K562 (cell line): Measurements from ENCODE around the gene HOXA2. TPM values are rescaled to one million over a fixed set of nuclear protein-coding genes. Genes with fewer than 3 reads are reported as not detected.

Experiments used
- ARID1B ChIP-seq: fragments of 450-650 bp; IDR thresholded peaks from 2 replicates; pipeline ENCODE4 v1.6.1; 2016; ENCODE audit warnings: antibody characterized with exemption, mild to moderate bottlenecking, inconsistent platforms
- CREB5 ChIP-seq: fragments of 250-450 bp; sonication (Bioruptor Pico); IDR thresholded peaks from 2 replicates; pipeline ENCODE4 v1.5.0; 2020; ENCODE audit warnings: mild to moderate bottlenecking
- CUX1 ChIP-seq: fragments of 200-800 bp; sonication (Bioruptor generic); IDR thresholded peaks from 2 replicates; pipeline ENCODE4 v1.6.1; 2016; ENCODE audit warnings: missing genetic modification characterization, missing compliant biosample characterization
- CXXC5 ChIP-seq: fragments of 250-450 bp; sonication (Bioruptor Pico); IDR thresholded peaks from 2 replicates; pipeline ENCODE4 v1.8.0; 2022; ENCODE audit warnings: inconsistent platforms, mild to moderate bottlenecking, moderate library complexity
- ESRRA ChIP-seq: fragments of 450-650 bp; IDR thresholded peaks from 2 replicates; pipeline ENCODE4 v1.6.1; 2014; ENCODE audit warnings: low read depth, mild to moderate bottlenecking, moderate library complexity, borderline replicate concordance
- MTA3 ChIP-seq: fragments of 450-650 bp; formaldehyde crosslinking; IDR thresholded peaks from 2 replicates; pipeline ENCODE4 v1.6.1; 2017; ENCODE audit warnings: mild to moderate bottlenecking, borderline replicate concordance
- NCOR1 ChIP-seq: fragments of 450-650 bp; IDR thresholded peaks from 2 replicates; pipeline ENCODE4 v1.6.1; 2016; ENCODE audit warnings: mild to moderate bottlenecking, moderate library complexity
- PRMT5 ChIP-seq: sonication (generic); formaldehyde crosslinking; IDR thresholded peaks from 2 replicates; pipeline ENCODE4 v1.5.0; 2020; ENCODE audit warnings: missing genetic modification reagents
- PYGO2 ChIP-seq: fragments of 450-650 bp; IDR thresholded peaks from 2 replicates; pipeline ENCODE4 v1.6.1; 2016; ENCODE audit warnings: mild to moderate bottlenecking, missing genetic modification characterization, moderate library complexity, missing compliant biosample characterization
- SIN3A ChIP-seq, 2 experiments: fragments of 150-350 bp in 1 of 2; IDR thresholded peaks; 2 replicates each; pipeline ENCODE4 v1.6.1; 2011 to 2016; ENCODE audit warnings: borderline replicate concordance in 2 of 2, low read depth in 2 of 2, low read length in 2 of 2, mild to moderate bottlenecking in 2 of 2, moderate library complexity in 2 of 2; ENCODE audit not compliant: control insufficient read depth in 1 of 2
- STAT5A ChIP-seq: IDR thresholded peaks from 2 replicates; pipeline ENCODE4 v1.6.1; 2012; ENCODE audit warnings: low read length, inconsistent platforms, borderline replicate concordance
- TBL1XR1 ChIP-seq, 2 experiments: IDR thresholded peaks; 2 replicates each; pipeline ENCODE4 v1.6.1; 2012; ENCODE audit warnings: improper control_type of control experiment in 2 of 2, low read length in 2 of 2, mild to moderate bottlenecking in 1 of 2
- TCFL5 ChIP-seq: fragments of 250-450 bp; sonication (Bioruptor Pico); conservative IDR thresholded peaks from 2 replicates; pipeline ENCODE4 v1.6.1; 2021; ENCODE audit warnings: mild to moderate bottlenecking, moderate library complexity, matching md5 sums
- ZNF253 ChIP-seq: fragments of 250-450 bp; sonication (Bioruptor Pico); conservative IDR thresholded peaks from 2 replicates; pipeline ENCODE4 v1.6.1; 2021; ENCODE audit warnings: mild to moderate bottlenecking
- ZNF41 ChIP-seq: fragments of 250-450 bp; sonication (Bioruptor Pico); conservative IDR thresholded peaks from 2 replicates; pipeline ENCODE4 v1.4.0; 2020; ENCODE audit warnings: mild to moderate bottlenecking
- polyA plus RNA-seq, 8 experiments: library from polyadenylated mRNA; depleted of rRNA in 4 of 8; stranded (reverse) in 5 of 8; unstranded in 3 of 8; fragments of >200 nt; fragmentation: Nextera tagmentation in 2 of 8; fragmentation: Illumina TruSeq in 1 of 8; extraction: Ambion mirVana in 2 of 8; extraction: Trizol in 1 of 8; gene quantifications; 2 replicates each; pipeline versions ENCODE4 v1.2.1 to v1.2.3, GENCODE V29; 2011 to 2014; ENCODE audit warnings: inconsistent platforms in 1 of 8, missing spikeins in 1 of 8
- total RNA-seq, 7 experiments: library from RNA; depleted of rRNA in 6 of 7; stranded (reverse); fragments of >200 nt in 6 of 7; fragmentation: Illumina TruSeq in 2 of 7; extraction: Trizol in 2 of 7; gene quantifications; 2 replicates each; pipeline versions ENCODE4 v1.2.1 to v1.2.3, GENCODE V29; 2011 to 2021; ENCODE audit warnings: low replicate concordance in 1 of 7
- TF ChIP-seq, protein P1 (sequence below): fragments of 450-650 bp; IDR thresholded peaks from 2 replicates; pipeline ENCODE4 v1.7.1; 2018; ENCODE audit warnings: mild to moderate bottlenecking, low read depth; ENCODE audit not compliant: partially characterized antibody
- TF ChIP-seq, protein P2 (sequence below): fragments of 450-650 bp; IDR thresholded peaks from 2 replicates; pipeline ENCODE4 v1.6.1; 2016

The HOXA2 gene
- total and polyA plus RNA-seq, 9 of the 15 experiments (the other 6 are each of a cell fraction or from before 2014, with no cell fraction given), result 0.04 TPM; not detected in 8

GRCh38 chr7:27071622-27072390, 30.7 kb downstream of the HOXA2 start (continued):
- TF ChIP-seq PRMT5 (CRISPR knock-in tag), result no peak
- TF ChIP-seq, protein P1, sequence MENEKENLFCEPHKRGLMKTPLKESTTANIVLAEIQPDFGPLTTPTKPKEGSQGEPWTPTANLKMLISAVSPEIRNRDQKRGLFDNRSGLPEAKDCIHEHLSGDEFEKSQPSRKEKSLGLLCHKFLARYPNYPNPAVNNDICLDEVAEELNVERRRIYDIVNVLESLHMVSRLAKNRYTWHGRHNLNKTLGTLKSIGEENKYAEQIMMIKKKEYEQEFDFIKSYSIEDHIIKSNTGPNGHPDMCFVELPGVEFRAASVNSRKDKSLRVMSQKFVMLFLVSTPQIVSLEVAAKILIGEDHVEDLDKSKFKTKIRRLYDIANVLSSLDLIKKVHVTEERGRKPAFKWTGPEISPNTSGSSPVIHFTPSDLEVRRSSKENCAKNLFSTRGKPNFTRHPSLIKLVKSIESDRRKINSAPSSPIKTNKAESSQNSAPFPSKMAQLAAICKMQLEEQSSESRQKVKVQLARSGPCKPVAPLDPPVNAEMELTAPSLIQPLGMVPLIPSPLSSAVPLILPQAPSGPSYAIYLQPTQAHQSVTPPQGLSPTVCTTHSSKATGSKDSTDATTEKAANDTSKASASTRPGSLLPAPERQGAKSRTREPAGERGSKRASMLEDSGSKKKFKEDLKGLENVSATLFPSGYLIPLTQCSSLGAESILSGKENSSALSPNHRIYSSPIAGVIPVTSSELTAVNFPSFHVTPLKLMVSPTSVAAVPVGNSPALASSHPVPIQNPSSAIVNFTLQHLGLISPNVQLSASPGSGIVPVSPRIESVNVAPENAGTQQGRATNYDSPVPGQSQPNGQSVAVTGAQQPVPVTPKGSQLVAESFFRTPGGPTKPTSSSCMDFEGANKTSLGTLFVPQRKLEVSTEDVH, result no peak
- TF ChIP-seq ZNF41, result peak; percentile 73
- no peak for TF ChIP-seq MTA3
- TF ChIP-seq, protein P2, sequence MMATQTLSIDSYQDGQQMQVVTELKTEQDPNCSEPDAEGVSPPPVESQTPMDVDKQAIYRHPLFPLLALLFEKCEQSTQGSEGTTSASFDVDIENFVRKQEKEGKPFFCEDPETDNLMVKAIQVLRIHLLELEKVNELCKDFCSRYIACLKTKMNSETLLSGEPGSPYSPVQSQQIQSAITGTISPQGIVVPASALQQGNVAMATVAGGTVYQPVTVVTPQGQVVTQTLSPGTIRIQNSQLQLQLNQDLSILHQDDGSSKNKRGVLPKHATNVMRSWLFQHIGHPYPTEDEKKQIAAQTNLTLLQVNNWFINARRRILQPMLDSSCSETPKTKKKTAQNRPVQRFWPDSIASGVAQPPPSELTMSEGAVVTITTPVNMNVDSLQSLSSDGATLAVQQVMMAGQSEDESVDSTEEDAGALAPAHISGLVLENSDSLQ, result peak; percentile 81
- no peak for TF ChIP-seq SIN3A (IDR thresholded peaks at IDR 0.05; ENCODE audit: borderline replicate concordance in 2 of 2, control insufficient read depth in 1 of 2, low read depth in 2 of 2, low read length in 2 of 2)
- no peak for TF ChIP-seq TCFL5
- peak; percentile 90 for TF ChIP-seq ESRRA
- peak; percentile 87 for TF ChIP-seq ARID1B
- TF ChIP-seq PYGO2 (tag), result peak; percentile 54; the same call in 1 of the 2 replicates
- TF ChIP-seq NCOR1, result peak; percentile 69
- TF ChIP-seq CXXC5 (CRISPR knock-in tag), result peak; percentile 86
- peak in 1 of 2 experiments; percentile 52; a peak in 1 of 4 replicates for TF ChIP-seq TBL1XR1 (IDR thresholded peaks at IDR 0.05; ENCODE audit: low read length in 2 of 2)
- peak; percentile 55; the same call in 1 of the 2 replicates for TF ChIP-seq STAT5A
- no peak for TF ChIP-seq ZNF253 (CRISPR knock-in tag)
- peak; percentile 71; the same call in 1 of the 2 replicates for TF ChIP-seq CUX1
- no peak for TF ChIP-seq CREB5 (CRISPR knock-in tag)
